HG03280 (cell line): ENCODE data around the gene AZU1.
"Not testable (repeated sequence)": the region's sequence is repeated elsewhere in the genome, so short reads cannot be mapped to it uniquely, and the experiment has no call there.

Experiments used
- ATAC-seq: cut with Tn5 transposase; IDR thresholded peaks from one replicate; pipeline ENCODE4 v1.9.1; 2021; ENCODE audit warnings: mild to moderate bottlenecking, moderate library complexity; ENCODE audit not compliant: unreplicated experiment

The AZU1 gene

DNA sequence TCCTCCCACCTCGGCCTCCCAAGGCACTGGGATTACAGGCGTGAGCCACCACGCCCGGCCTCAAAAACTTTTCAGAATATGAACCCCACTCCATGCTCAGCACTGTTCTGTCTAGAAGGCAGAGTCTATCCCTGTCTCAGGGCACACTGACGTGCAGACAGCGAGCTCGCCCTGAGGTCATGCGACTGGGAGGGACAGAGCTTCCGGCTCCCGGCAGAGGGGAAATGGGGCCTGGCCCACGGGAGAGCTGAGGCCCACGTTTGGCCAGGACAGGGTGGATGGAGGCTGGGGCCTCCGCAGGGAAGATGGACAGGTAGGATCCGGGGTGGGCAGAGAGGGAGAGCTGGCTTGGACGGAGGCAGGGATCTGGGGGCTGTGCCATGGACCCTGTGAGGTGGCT is 2.8 kb upstream of the AZU1 start:
- no peak for ATAC-seq

DNA sequence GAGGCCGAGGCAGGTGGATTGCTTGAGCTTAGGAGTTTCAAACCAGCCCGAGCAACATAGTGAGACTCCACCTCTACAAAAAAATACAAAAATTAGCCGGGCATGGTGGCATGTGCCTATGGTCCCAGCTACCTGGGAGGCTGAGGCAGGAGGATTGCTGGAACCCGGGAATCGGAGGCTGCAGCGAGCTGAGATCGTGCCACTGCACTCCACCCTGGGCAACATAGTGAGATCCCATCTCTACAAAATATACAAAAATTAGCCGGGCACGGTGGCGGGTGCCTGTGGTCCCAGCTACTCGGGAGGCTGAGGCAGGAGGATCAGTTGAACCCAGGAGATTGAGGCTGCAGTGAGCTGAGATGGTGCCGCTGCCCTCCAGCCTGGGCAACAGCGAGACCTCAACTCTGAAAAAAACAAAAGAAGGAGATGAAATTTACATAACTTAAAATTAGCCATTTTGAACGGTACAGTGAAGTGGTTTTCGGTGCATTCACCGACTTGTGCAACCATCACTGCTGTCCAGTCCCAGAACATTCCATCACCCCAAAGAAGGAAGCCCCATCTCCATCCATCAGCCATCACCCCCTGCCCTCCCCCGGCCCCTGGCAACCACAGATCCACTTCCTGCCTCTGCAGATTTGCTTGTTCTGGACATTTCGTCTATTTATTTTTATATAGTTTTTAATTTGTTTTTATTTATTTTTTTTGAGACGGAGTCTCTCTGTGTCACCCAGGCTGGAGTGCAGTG is 1.6 kb upstream of the AZU1 start:
- no peak for ATAC-seq

DNA sequence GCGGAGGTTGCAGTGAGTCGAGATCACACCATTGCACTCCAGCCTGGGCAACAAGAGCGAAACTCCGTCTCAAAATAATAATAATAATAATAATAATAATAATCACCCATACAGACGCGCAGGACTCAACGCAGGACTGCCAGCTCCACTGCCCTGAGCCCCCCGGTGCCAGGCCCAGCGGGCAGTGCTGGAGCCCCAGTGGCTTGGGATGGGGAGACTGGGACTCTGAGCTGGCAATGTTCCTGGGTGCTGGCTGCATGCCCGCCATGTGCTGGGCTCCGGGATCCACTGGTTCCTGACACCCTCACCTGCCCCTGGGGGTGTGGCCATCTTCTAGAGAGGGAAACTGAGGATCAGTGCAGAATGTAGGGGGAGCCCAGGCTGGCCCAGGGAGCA is 325 bp upstream of the AZU1 start:
- no peak for ATAC-seq

DNA sequence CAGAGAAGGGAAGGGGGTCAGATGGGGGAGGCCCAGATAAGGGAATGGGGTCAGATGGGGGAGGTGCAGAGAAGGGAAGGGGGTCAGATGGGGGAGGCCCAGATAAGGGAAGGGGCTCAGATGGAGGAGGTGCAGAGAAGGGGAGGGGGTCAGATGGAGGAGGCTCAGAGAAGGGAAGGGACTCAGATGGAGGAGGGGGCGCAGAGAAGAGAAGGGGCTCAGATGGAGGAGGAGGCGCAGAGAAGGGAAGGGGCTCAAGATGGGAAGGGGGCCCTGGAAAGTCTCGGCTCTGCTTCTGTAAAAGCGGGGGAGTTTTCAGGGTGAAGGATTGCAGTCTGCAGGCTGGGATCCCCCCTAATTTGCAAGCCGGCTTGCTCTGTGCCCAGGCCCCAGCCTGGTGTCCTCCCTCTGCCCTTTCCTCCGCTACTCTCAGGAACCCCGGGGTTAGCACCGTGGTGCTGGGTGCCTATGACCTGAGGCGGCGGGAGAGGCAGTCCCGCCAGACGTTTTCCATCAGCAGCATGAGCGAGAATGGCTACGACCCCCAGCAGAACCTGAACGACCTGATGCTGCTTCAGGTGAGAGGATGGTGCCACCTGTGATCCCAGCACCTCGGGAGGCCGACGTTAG is 1.6 kb downstream of the AZU1 start:
- no peak for ATAC-seq

DNA sequence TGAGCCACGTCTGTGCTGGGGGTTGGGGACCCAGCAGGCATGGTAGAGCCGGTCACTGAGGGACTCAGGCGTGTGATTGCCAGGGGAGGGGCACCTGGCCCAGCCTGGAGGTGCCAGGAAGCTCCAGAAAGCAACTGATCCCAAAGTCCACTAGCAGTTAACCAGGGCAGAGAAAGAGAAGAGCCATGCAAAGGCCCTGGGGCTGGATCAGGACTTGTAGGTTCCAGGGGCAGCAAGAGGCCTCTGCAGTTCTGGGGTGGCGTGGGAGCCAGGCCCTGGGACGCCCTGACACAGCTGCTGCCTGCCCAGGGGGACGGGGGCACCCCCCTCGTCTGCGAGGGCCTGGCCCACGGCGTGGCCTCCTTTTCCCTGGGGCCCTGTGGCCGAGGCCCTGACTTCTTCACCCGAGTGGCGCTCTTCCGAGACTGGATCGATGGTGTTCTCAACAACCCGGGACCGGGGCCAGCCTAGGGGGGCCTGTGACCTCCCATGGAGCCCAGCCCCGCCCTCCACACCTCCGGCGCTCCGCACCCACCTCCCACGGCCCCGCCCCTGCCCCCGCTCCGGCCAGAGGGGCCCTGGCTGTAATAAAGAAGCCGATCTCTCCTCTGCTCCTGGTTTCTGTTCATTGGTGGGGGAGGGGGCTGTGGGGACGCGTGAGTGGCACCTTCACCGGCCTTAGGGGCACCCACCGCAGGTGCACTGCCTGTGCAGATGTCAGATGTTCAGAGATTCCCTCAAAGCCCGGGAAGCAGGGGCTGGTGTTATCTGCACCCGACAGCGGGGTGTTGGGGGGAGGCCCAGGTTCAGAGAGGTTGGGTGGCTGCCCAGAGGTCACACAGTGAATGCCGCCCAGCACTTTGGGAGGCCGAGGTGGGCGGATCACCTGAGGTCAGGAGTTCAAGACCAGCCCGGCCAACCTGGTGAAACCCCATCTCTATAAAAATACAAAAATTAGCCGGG is 4.1 kb downstream of the AZU1 start:
- ATAC-seq, result no peak

DNA sequence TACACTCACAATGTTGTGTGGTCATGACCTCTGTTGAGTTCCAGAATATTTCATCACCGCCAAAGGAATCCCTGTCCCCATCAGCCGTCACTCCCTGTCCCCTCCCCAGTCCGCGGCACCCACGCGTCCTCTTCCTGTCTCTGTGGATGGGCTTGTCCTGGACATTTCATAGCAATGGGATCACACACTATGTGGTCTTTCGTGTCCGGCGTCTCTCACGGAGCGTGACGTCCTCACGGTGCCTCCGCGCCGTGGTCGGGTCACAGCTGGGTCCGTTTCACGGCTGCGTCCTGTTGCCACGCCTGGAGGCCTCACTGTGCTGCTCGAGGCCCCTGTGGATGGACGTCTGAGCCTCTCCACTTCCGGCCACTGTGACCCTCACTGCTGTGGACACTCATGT is 6.6 kb downstream of the AZU1 start:
- ATAC-seq, result no peak

DNA sequence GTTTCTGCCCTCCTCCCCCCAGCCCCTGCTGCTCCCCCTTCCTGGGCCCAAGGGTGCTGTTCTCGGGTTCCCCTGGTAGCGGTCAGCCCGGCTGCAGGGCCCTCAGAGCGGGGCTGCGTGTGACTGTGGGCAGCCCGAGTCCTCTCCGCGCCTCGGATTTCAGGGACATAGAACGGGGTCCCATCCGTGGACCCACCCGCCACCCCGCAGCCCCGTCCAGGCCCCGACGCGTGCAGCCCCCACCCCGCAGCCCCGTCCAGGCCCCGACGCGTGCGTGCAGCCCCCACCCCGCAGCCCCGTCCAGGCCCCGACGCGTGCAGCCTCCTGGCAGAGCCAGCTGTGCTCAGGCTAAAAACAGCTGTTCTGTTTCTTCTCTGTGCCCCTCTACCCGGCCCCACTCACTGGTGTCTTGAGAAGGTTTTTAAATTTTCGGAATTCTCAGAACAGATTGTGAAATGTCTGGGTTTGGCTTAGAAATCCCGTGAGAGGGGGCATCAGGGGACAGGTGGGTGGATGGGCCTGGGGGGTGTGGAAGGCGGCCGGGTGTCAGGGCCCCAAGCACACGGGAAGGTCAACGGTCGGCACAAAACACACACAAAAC is 7.7 kb downstream of the AZU1 start:
- ATAC-seq, result no peak

DNA sequence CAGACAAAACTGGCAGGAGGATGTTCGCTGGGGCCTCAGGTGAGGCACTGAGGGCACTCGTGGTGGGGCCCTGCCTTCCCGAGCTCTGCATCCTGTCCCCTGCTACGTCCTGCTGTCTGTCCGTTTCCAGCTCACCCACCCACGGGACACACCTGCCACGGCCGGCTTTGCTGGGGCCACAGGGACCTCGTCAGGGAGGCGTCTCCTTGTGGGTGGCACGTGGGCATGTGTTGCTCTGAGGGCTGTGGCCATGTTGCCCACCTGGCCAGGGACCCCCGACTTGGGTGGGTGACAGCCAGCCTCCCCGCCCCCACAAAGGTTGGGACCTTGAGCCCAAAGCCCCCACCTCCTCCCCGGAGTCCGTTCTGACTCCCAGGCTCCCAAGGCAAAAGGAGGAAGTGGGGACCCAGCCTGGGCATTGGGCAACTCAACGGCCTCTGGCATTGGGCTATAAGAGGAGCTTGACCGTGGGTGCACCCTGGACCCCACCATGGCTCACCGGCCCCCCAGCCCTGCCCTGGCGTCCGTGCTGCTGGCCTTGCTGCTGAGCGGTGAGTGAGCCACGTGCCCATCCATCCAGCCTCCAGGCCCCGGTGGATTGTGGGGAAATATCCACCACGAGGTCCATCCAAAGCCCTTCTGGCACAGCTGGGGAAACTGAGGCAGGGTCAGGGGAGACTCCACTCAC is 13.0 kb downstream of the AZU1 start, which contains the start of gene PRTN3:
TSS of gene PRTN3 (plus strand) at position 481 of the 688 bp plus-strand sequence. CDS start at position 491, 10 bp downstream.
- ATAC-seq, result no peak

DNA sequence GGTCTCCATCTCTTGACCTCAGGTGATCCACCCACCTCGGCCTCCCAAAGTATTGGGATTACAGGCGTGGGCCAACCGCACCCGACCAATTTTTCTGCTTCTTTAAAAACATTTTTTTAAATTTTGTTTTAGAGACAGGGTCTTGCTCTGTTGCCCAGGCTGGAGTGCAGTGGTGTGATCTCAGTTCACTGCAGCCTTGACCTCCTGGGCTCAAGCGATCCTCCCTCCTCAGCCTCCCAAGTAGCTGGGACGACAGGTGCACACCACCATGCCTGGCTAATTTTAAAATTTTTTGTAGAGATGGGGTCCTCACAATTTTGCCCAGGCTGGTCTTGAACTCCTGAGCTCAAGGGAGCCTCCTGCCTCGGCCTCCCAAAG is 15.2 kb downstream of the AZU1 start:
- ATAC-seq, result not testable (repeated sequence)

DNA sequence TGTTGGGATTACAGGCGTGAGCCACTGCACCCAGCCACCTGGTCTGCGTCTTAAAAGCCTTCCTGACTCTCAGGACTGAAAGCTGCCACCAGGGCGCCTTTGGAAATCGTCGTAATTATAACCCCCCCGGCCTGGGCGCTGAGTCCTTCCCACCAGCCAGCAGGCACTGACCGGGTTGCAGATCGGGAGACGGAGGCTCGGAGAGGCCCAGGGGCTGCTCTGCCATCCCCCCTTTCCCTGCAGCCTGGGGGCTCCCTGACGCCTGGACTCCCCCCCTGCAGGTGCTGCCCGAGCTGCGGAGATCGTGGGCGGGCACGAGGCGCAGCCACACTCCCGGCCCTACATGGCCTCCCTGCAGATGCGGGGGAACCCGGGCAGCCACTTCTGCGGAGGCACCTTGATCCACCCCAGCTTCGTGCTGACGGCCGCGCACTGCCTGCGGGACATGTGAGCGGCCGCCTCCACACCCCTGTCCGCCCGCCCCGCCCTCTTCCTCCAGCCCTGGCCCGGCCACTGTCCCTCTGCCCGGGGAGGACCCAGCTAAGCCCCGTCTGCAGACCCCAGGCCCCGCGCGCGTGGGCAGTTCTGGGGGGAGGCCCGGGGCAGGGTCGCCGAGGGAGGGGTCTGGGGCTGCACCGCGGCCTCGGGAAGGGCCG is 15.7 kb downstream of the AZU1 start:
- no peak for ATAC-seq

DNA sequence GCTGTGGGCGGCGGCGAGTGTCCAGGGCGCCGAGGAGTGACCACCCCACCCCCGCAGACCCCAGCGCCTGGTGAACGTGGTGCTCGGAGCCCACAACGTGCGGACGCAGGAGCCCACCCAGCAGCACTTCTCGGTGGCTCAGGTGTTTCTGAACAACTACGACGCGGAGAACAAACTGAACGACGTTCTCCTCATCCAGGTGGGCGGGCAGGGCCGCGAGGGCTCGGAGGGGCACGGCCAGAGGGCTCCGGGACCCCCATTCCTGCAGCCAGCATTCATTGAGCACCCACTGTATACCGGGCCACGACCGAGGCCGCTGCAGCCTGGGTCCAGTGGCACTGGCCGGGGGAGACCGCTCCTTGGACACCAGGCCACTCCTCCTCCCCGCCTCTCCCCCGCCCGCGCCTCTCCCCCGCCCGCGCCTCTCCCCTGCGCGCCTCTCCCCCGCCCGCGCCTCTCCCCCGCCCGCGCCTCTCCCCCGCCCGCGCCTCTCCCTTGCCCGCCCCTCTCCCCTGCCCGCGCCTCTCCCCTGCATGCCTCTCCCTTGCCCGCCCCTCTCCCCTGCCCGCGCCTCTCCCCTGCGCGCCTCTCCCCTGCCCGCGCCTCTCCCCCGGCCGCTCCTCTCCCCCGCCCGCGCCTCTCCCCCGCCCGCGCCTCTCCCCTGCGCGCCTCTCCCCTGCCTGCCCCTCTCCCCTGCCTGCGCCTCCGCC is 16.4 kb downstream of the AZU1 start:
- no peak for ATAC-seq

DNA sequence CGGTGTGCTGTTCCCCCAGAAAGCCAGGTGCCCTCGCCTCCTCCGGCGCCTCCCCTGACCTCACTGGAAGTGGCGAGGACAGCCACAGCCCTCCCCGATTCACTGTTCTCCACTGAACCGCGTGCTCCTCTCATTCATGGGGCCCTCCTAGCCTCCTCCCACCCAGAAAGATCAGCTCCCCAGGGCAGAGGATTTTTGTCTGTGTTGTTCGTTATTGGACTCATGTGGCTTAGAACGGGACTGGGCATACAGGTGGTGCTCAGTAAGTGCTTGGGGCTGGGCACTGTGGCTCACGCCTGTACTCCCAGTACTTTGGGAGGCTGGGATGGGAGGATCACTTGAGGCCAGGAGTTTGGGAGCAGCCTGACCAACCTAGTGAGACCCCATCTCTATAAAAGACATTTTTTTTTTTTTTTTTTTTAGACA is 16.9 kb downstream of the AZU1 start:
- no peak for ATAC-seq

DNA sequence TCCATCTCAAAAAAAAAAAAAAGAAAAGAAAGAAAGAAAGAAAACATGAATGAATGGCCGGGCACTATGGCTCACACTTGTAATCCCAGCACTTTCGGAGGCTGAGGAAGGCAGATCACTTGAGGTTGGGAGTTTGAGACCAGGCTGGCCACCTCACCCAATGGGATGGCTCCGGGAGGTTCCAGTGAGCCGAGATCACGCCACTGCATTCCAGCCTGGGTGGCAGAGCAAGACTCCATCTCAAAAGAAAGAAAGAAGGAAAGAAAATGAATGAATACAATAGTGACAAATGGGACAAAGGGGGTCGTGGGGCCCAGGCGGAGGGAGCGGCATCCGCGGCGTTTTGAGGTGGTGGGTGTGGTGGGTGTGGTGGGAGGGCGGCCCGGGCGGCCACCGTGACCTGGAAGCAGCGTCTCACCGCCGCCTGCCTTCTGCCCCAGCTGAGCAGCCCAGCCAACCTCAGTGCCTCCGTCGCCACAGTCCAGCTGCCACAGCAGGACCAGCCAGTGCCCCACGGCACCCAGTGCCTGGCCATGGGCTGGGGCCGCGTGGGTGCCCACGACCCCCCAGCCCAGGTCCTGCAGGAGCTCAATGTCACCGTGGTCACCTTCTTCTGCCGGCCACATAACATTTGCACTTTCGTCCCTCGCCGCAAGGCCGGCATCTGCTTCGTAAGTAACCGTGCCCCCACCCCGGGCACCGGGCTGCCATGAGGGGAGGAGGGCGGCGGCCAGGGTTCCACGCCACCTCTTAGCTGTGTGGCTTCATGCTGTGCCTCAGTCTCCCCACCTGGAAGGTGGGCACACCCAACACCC is 18.3 kb downstream of the AZU1 start:
- no peak for ATAC-seq

DNA sequence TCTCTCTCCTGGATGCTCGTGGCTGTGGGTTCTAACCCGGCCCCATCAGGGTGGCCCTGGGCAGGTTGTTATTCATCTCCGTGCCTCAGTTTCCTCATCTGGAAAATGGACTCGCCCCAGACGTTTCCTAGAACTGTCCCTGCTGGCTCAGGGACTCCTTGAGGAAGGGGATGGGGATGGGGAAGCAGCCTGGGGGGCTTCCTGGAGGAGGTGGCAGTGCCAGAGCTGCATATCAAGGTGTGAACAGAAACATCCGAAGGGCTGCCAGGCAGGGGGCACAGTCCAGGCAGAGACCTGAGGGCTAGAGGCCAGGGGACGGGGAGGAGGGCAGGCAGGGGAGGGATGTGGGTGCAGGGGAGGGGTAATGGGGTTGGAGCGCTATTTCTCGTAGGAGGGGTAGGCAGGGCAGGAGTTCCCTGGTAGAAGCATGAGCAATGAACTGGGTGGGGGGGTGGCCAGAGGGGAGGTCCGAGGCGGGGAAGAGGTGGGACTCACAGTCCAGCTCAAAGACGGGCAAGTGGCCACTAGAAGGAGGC is 20.8 kb downstream of the AZU1 start:
- ATAC-seq, result no peak

DNA sequence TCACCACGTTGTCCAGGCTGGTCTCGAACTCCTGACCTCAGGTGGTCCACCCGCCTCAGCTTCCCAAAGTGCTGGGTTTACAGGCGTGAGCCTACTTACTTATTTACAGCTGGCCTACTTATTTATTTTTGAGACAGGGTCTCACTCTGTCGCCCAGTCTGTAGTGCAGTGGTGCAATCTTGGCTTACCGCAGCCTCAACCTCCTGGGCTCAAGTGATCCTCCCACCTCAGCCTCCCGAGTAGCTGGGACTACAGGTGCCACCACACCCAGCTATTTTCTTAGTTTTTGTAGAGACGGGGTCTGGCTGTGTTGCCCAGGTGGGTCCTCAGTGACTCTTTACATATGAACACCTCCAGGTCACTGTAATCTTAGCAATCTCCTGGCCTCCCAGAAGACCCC is 21.6 kb downstream of the AZU1 start:
- ATAC-seq, result not testable (repeated sequence)

DNA sequence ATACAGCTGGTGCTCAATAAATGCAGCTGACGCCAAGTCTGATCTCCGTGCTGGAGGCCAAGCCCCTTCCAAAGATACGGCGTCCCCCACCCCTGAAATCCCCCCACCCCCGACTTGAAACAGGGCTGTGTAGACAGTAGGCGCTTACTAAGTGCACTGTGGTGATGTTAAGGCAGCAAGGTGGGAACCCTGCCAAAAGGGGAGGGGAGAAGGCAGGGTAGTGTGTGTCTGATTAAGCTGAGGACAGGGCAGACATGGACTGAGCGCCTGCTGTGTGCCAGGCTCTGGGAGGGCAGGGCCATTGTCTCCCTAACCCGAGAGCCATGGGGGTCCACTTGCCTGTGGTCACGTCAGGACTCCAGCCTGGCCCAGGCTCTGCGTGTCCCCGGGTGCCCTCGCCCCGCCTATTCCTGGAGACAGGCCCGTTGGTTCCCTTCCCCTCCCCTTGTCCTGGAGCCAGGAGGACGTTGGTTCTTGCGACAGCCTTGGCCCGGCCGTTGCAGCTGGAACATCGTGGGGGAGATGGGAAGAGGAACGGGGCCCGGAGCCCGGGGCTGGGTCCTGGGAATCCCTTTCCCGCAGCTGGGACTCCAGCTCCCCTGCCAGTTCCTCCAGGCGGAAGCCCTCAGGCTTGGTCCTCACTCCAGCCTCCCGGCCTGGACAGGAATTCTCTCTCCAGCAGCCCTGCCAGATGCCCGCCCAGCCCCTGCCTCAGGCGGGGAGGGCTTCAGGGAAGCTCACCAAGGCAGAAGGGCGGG is 22.8 kb downstream of the AZU1 start:
- ATAC-seq, result no peak

DNA sequence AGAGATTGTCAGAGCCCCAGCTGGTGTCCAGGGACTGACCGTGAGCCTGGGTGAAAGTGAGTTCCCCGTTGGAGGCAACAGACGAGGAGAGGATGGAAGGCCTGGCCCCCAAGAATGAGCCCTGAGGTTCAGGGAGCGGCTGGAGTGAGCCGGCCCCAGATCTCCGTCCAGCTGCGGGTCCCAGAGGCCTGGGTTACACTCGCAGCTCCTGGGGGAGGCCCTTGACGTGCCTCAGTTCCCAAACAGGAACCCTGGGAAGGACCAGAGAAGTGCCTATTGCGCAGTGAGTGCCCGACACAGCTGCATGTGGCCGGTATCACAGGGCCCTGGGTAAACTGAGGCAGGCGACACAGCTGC is 23.3 kb downstream of the AZU1 start:
- ATAC-seq, result no peak
